Cardiac muscle cell (in vitro differentiated cells and primary cell): ENCODE results near the gene IRF4. TPM values are rescaled to one million over a fixed set of nuclear protein-coding genes. Genes with fewer than 3 reads are reported as not detected.
"Not testable (repeated sequence)": the region's sequence is repeated elsewhere in the genome, so short reads cannot be mapped to it uniquely, and the experiment has no call there.

ENCODE experiments used
- DNase-seq, 2 donors: peaks; one replicate each; pipeline versions ENCODE4 v3.0.0 to v3.0.0-alpha.2; 2010 to 2017; ENCODE audit warnings: low read depth in 1 of 2, low spot score in 1 of 2
- H3K27ac ChIP-seq: fragments of 200-600 bp; sonication (generic); 2 replicates; pipeline ENCODE4 v1.5.1; 2016
- H3K27me3 ChIP-seq: fragments of 200-600 bp; sonication (generic); 2 replicates; pipeline ENCODE4 v1.6.0; 2016; ENCODE audit warnings: control low read depth
- H3K36me3 ChIP-seq: fragments of 200-600 bp; sonication (generic); 2 replicates; pipeline ENCODE4 v1.5.1; 2016; ENCODE audit warnings: control low read depth
- H3K4me1 ChIP-seq: fragments of 200-600 bp; sonication (generic); 2 replicates; pipeline ENCODE4 v1.8.1; 2017; ENCODE audit warnings: low read depth, mild to moderate bottlenecking, mixed run types
- H3K4me3 ChIP-seq: fragments of 200-600 bp; sonication (generic); 2 replicates; pipeline ENCODE4 v1.5.1; 2016; ENCODE audit warnings: mild to moderate bottlenecking
- H3K9me3 ChIP-seq: fragments of 200-600 bp; sonication (generic); 2 replicates; pipeline ENCODE4 v1.5.1; 2017; ENCODE audit warnings: low read depth, mild to moderate bottlenecking, control low read depth
- polyA plus RNA-seq: library from polyadenylated mRNA; unstranded; fragments of >200 nt; fragmentation: Nextera tagmentation; extraction: Ambion mirVana; gene quantifications from 2 replicates; pipeline ENCODE4 v1.2.1, GENCODE V29; 2016
- total RNA-seq: library from RNA; depleted of rRNA; stranded (reverse); fragments of >200 nt; gene quantifications from 2 replicates; pipeline ENCODE4 v1.2.3, GENCODE V29; 2016
- TF ChIP-seq, protein P1 (sequence below): IDR thresholded peaks from 2 replicates; pipeline ENCODE4 v1.5.1; 2012; ENCODE audit warnings: low read depth, mild to moderate bottlenecking, low read length

Gene IRF4
- total and polyA plus RNA-seq, 2 experiments from 2014 or later, result not detected

DNA sequence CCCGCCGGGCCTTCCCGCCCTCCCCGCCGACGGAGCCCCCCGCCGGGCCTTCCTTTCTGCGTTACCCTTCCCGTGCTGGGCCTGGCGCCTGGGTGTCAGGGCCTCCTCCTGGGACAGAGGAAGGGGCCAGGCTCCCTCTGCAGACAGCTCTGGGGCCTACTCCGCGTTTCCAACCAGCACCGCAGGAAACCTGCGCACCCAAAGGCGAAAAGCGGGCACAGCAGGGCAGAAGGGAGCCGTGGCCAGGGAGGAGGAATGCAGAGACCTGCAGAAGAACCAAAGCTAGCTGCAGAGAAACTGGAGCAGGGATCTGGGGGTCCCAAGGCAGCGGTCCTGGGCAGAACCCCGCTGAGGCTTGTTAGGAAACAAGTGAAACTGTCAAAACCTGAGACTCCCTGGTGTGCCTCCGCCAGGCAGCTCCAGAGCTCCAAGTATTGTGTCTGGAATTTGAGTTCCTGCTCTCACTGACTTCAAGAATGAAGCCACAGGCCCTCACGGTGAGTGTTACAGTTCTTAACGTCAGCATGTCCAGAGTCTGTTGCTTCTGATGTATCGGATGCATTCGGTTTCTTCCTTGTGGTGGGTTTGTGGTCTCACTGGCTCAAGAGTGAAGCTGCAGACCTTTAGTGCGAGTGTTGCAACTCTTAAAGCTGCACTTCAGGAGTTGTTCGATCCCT is 33.3 kb downstream of the IRF4 start:
- no peaks in the 10 kb centered on the region for H3K36me3 ChIP-seq
- no peak overlapping the region for H3K27ac ChIP-seq
- H3K9me3 ChIP-seq, result no peaks in the 10 kb centered on the region
- no peak overlapping the region for H3K4me3 ChIP-seq
- DNase-seq, result no peak
- no peaks in the 10 kb centered on the region for H3K4me1 ChIP-seq
- no peaks in the 10 kb centered on the region for H3K27me3 ChIP-seq
- TF ChIP-seq, protein P1, sequence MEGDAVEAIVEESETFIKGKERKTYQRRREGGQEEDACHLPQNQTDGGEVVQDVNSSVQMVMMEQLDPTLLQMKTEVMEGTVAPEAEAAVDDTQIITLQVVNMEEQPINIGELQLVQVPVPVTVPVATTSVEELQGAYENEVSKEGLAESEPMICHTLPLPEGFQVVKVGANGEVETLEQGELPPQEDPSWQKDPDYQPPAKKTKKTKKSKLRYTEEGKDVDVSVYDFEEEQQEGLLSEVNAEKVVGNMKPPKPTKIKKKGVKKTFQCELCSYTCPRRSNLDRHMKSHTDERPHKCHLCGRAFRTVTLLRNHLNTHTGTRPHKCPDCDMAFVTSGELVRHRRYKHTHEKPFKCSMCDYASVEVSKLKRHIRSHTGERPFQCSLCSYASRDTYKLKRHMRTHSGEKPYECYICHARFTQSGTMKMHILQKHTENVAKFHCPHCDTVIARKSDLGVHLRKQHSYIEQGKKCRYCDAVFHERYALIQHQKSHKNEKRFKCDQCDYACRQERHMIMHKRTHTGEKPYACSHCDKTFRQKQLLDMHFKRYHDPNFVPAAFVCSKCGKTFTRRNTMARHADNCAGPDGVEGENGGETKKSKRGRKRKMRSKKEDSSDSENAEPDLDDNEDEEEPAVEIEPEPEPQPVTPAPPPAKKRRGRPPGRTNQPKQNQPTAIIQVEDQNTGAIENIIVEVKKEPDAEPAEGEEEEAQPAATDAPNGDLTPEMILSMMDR, result no peak

DNA sequence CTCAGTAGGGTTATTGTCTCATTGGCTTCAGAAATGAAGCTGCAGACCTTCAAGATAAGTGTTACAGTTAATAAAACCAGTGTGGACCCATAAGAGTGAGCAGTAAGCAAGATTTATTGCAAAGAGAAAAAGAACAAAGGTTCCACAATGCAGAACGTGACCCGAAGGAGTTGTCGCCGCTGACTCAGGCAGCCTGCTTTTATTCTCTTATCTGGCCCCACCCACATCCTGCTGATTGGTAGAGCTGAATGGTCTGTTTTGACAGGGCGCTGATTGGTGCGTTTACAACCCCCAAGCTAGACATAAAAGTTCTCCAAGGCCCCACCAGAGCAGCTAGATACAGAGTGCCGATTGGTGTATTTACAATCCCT is 33.9 kb downstream of the IRF4 start:
- not testable (repeated sequence) for H3K4me1 ChIP-seq, H3K4me3 ChIP-seq, H3K9me3 ChIP-seq, H3K36me3 ChIP-seq, H3K27ac ChIP-seq, DNase-seq, H3K27me3 ChIP-seq

DNA sequence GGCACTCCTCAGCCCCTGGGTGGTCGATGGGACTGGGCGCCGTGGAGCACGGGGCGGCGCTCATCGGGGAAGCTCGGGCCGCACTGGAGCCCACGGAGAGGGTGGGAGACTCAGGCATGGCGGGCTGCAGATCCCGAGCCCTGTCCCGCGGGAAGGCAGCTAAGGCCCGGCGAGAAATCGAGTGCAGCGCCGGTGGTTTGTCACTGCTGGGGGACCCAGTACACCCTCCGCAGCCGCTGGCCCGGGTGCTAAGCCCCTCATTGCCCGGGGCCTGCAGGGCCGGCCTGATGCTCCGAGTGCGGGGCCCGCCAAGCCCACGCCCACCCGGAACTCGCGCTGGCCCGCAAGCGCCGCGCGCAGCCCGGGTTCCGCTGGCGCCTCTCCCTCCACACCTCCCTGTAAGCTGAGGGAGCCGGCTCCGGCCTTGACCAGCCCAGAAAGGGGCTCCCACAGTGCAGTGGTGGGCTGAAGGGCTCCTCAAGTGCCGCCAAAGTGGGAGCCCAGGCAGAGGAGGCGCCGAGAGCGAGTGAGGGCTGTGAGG is 34.7 kb downstream of the IRF4 start:
- not testable (repeated sequence) for DNase-seq, H3K27me3 ChIP-seq, H3K36me3 ChIP-seq, H3K9me3 ChIP-seq, H3K27ac ChIP-seq, H3K4me3 ChIP-seq, H3K4me1 ChIP-seq

DNA sequence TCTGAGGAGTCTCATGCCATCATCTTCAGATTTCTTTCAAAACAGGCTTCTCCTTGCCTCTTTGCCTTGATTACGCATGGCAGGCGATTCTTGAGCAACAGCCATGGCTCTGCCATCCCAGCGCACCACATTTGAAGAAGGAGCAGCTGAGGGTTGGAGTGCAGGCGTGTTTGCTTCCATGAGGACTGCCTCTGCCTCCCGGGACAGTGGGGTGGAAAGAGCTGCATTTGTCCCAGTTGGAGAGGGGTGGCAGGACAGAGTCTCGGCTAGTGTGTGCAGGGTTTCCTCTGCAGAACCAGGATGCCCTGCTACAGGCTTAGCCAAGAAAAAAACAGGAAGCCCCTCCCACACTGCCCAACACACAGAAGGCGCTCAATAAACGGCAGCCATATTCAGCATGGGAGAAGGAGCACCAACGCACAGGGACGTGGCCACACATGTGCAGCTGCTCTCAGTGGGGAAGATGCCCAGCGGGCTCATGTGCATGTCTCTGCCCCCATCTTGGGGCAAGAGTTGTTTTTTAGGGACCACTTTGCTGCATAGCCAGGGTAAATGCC is 36.6 kb downstream of the IRF4 start:
- H3K27me3 ChIP-seq, result no peaks in the 10 kb centered on the region
- H3K36me3 ChIP-seq, result no peaks in the 10 kb centered on the region
- H3K4me1 ChIP-seq, result no peaks in the 10 kb centered on the region
- no peak for DNase-seq
- TF ChIP-seq, protein P1, result no peak
- no peak overlapping the region for H3K4me3 ChIP-seq
- no peak overlapping the region for H3K27ac ChIP-seq
- no peaks in the 10 kb centered on the region for H3K9me3 ChIP-seq

DNA sequence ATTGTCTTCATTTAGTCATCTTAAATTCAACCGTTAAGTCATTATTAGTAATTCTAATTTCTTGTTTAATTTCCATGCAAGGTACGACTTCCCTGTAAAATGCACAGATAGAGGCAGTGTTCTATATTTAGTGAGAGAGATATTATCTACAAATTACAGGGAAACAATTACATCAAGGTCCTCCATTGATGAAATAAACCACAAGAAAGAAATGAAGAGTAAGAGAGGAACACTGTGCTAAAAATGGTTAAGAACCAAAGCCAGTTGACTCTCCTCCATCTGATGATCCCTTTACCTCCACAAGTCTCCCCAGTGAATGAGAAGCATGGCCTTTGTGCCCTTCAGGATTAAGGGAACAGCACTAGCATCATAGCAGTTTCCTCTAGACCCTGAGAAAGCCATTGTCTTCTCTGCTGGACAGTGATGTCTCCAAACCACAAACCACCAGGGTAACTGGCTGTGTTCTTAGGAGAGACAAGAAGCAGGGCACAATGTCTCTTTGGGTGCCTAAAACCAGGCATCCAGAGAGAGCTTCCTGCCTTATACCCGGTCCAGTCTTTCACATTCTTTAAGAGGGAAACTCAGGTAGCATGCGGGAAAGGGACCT is 38.1 kb downstream of the IRF4 start:
- Histone ChIP-seq H3K4me1 (no peaks in the 10 kb centered on the region), H3K36me3 (no peaks in the 10 kb centered on the region), H3K27ac (no peak overlapping the region), H3K9me3 (no peaks in the 10 kb centered on the region), H3K27me3 (no peaks in the 10 kb centered on the region), H3K4me3 (no peak overlapping the region)
- DNase-seq, result no peak
- TF ChIP-seq, protein P1, result no peak

DNA sequence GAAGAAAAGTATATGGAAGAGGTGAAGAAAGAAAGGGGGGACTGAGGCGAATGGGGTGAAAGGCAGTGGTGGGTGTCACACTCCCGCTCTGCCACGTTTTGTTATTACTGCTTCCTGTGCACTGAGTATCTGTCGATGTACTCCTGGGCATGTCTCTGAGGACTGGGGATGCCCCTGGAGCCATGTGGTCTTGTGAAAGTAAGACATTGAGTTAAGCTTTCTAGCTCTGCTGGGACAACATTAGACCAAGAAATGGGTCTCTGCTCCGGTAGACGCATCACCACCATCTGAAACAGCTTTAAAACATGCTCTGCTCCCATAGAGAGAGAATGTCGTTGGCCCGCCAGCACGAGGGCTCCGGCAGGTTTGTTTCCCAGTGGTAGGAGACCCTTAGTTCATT is 40.0 kb downstream of the IRF4 start:
- DNase-seq, result no peak
- no peaks in the 10 kb centered on the region for H3K36me3 ChIP-seq
- H3K4me1 ChIP-seq, result no peaks in the 10 kb centered on the region
- no peak overlapping the region for H3K4me3 ChIP-seq
- TF ChIP-seq, protein P1, result no peak
- H3K9me3 ChIP-seq, result no peaks in the 10 kb centered on the region
- no peaks in the 10 kb centered on the region for H3K27me3 ChIP-seq
- H3K27ac ChIP-seq, result no peak overlapping the region
